Transverse colon (tissue), 3 donors: ENCODE results near the gene IL13.

Experiments used
- CTCF ChIP-seq, 5 experiments: fragments of 200-600 bp in 3 of 5; fragments of 450-650 bp in 2 of 5; sonication (generic) in 3 of 5; IDR thresholded peaks; 1 replicate in 2 of 5; 2 replicates in 3 of 5; pipeline ENCODE4 v1.5.1; 2016 to 2017; ENCODE audit warnings: antibody characterized with exemption in 5 of 5, inconsistent platforms in 3 of 5, mild to moderate bottlenecking in 2 of 5, moderate library complexity in 1 of 5
- EP300 ChIP-seq: sonication (generic); formaldehyde crosslinking; IDR thresholded peaks from one replicate; pipeline ENCODE4 v1.6.1; 2017; ENCODE audit warnings: antibody characterized with exemption, low read depth
- POLR2A ChIP-seq: fragments of 450-650 bp; IDR thresholded peaks from one replicate; pipeline ENCODE4 v1.6.1; 2016; ENCODE audit warnings: antibody characterized with exemption, mild to moderate bottlenecking, moderate library complexity

DNA sequence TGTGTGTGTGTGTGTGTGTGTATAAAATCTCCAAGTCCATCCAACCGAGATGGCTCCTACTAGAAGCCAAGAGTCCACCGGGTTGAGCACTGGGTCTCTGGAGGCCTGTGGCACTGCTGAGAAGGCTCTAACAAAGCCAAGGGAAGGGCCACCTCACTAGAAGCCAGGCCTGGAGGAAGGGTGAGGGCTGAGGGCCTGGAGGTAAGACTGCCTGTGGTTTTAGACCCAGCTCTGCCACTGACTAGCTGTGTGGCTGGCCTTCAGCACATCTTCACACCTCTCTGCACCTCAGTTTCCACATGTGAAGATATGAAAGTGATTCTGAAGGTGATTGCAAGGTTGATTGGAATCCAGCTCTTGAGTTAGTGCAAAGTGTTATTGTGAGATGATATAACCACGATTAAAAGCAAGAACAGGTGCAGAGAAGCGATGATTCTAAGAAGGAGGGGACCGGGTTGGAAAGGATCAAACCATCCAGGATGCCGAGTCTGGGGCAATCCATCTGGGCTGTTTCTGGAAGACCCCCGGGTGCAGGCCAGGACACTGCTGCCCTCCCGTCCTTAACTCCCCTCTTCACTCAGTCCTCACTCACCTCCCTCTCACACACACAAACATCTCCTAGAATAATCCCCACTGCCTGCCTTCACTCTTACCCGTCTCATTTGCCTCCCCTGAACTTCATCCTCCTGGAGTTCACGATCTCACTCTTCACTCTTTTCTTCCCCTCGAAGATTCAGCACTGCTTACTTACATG, 18.1 kb downstream of the IL13 start:
- TF ChIP-seq CTCF (IDR thresholded peaks at IDR 0.05) = no peak
- no peak for TF ChIP-seq EP300
- no peak for TF ChIP-seq POLR2A
